ENCODE results near the gene HILPDA. TPM values are rescaled to one million over a fixed set of nuclear protein-coding genes. Genes with fewer than 3 reads are reported as not detected.
A peak's percentile ranks its signal among the peaks of the same experiment; 100 is the strongest.

The HILPDA gene
- total and polyA plus RNA-seq, 2 donors (not counting 3 experiments of a cell fraction or from before 2014, with no cell fraction given): 14.4 to 21.7 TPM

- TF ChIP-seq EZH2 (IDR thresholded peaks at IDR 0.05; ENCODE audit: borderline replicate concordance, low read depth, low read length, severe bottlenecking): peak; percentile 36
- TF ChIP-seq MAX (IDR thresholded peaks at IDR 0.05; ENCODE audit: insufficient read depth, insufficient read length): no peak
- no peak for TF ChIP-seq FOS (IDR thresholded peaks at IDR 0.05; ENCODE audit: borderline replicate concordance, insufficient read depth, low read length)
- no peak for TF ChIP-seq POLR2AphosphoS5 (IDR thresholded peaks at IDR 0.05; ENCODE audit: insufficient read depth, low read depth, low read length)
- TF ChIP-seq JUN (IDR thresholded peaks at IDR 0.05; ENCODE audit: borderline replicate concordance, insufficient read depth, insufficient read length, low read depth): no peak
- TF ChIP-seq POLR2A (IDR thresholded peaks at IDR 0.05; ENCODE audit: low read depth, low read length): no peak
- no peak for TF ChIP-seq MYC (IDR thresholded peaks at IDR 0.05; ENCODE audit: low read depth, low read length)
- TF ChIP-seq CTCF (IDR thresholded peaks at IDR 0.05; ENCODE audit: extremely low read depth in 1 of 2, insufficient read depth in 1 of 2, low read depth in 1 of 2, low read length in 2 of 2): no peak
- TF ChIP-seq GATA2 (IDR thresholded peaks at IDR 0.05; ENCODE audit: insufficient read depth, insufficient read length, low read depth, low read length): no peak
- no peak for DNase-seq (ENCODE audit: low read depth, low spot score)
- H3K9ac ChIP-seq (replicated peaks; ENCODE audit: extremely low read depth, insufficient read depth, low read length): peak overlapping the region; percentile 33
- peaks cover 17% of the 10 kb centered on the region for H3K79me2 ChIP-seq (ENCODE audit: control insufficient read depth, insufficient read depth, low read length)
- CTCF ChIA-PET: interaction anchor here (0.9 to 17.5 kb wide), 7 partner anchors 10 to 61 kb away, joined by 3 to 209 read pairs (median 6); no protein-coding TSS in a partner anchor
- BruUV-seq (replicated peaks): no TSS peak
- H3K9me3 ChIP-seq (replicated peaks; ENCODE audit: control insufficient read depth, insufficient read depth, low read length): no peaks in the 10 kb centered on the region
- POLR2A ChIA-PET: no interaction called here
- H3K27me3 ChIP-seq (ENCODE audit: control insufficient read depth in 2 of 2, insufficient read depth in 2 of 2, low read length in 2 of 2): peaks cover 2 to 6% of the 10 kb centered on the region in 2 experiments
- peaks cover 25% of the 10 kb centered on the region for H3K4me1 ChIP-seq (ENCODE audit: control insufficient read depth, extremely low read depth, insufficient read depth, low read length)
- no peaks in the 10 kb centered on the region for H3K36me3 ChIP-seq (ENCODE audit: control insufficient read depth in 2 of 2, extremely low read depth in 1 of 2, insufficient read depth in 2 of 2, low read length in 2 of 2)
- H3K9me1 ChIP-seq (replicated peaks; ENCODE audit: control insufficient read depth, extremely low read depth, insufficient read depth, low read length): no peaks in the 10 kb centered on the region
- H2AFZ ChIP-seq (ENCODE audit: low read depth, low read length): peak overlapping the region; percentile 100
- H3K4me3 ChIP-seq (replicated peaks in 1 of 3; ENCODE audit: insufficient read depth in 1 of 3, low read depth in 1 of 3, low read length in 3 of 3): peak overlapping the region; percentile 55 to 84 (median 74)
- no peak overlapping the region for H3K27ac ChIP-seq (ENCODE audit: insufficient read depth, low read depth, low read length)
- dilution Hi-C loops (cut with MboI; ENCODE audit: extremely low pct_ligation_motif_present, low sequenced_read_pairs) (no loop called here), intact Hi-C loops (cut with micrococcal nuclease) (no loop called here)
- no peaks in the 10 kb centered on the region for H4K20me1 ChIP-seq (replicated peaks; ENCODE audit: control insufficient read depth, extremely low read depth, insufficient read depth, low read length)
- FAIRE-seq: peak; percentile 48
- H3K4me2 ChIP-seq (ENCODE audit: insufficient read depth, low read length): peak overlapping the region; percentile 83
These were observed 46.7 kb upstream of the HILPDA start for GRCh38 chr7:128408709-128409595.

Data from endothelial cell of umbilical vein (primary cell).